ENCODE measurements around the gene THEMIS.

- no peak for TF ChIP-seq POLR2A (IDR thresholded peaks at IDR 0.05; ENCODE audit: low read depth, low read length)
- no peak for TF ChIP-seq TAF1 (IDR thresholded peaks at IDR 0.05; ENCODE audit: borderline replicate concordance, low read depth, low read length)
- no peak for TF ChIP-seq POLR2AphosphoS5 (IDR thresholded peaks at IDR 0.05; ENCODE audit: low read depth, low read length)
Observed at GRCh38 chr6:127893541-127893940, 7.3 kb downstream of the THEMIS start.
